ENCODE results near the gene ZYG11A. TPM values are rescaled to one million over a fixed set of nuclear protein-coding genes. Genes with fewer than 3 reads are reported as not detected.

ZYG11A gene
- total and polyA plus RNA-seq, 3 donors from 2014 or later: 6.4 to 9.8 (median 8.7) TPM

GRCh38 chr1:52848423-52848822 is 5.9 kb downstream of the ZYG11A start:
- no peak overlapping the region for H3K4me3 ChIP-seq

GRCh38 chr1:52850951-52851350 is 8.4 kb downstream of the ZYG11A start:
- intact Hi-C loops (cut with DNase I; ENCODE audit: low total_unique reads): no loop called here
- Histone ChIP-seq H3K36me3 (ENCODE audit: low read depth, missing control alignments) (no peaks in the 10 kb centered on the region), H3K4me1 (no peaks in the 10 kb centered on the region), H3K27ac (no peak overlapping the region), H3K9me3 (no peaks in the 10 kb centered on the region), H3K27me3 (no peaks in the 10 kb centered on the region), H3K4me3 (no peak overlapping the region)
- DNase-seq: no peak
- TF ChIP-seq CTCF (IDR thresholded peaks at IDR 0.05) (no peak), POLR2A (IDR thresholded peaks at IDR 0.05) (no peak)
- 94 to 95% methylated on average over 4 of the region's 4 CpGs for WGBS, 2 donors

More at GRCh38 chr1:52848423-52848822, 5.9 kb downstream of the ZYG11A start:
- no peak for DNase-seq
- TF ChIP-seq POLR2A (IDR thresholded peaks at IDR 0.05) (no peak), CTCF (IDR thresholded peaks at IDR 0.05) (no peak)
- H3K36me3 ChIP-seq (ENCODE audit: low read depth, missing control alignments): no peaks in the 10 kb centered on the region
- no peaks in the 10 kb centered on the region for H3K4me1 ChIP-seq
- intact Hi-C loops (cut with DNase I; ENCODE audit: low total_unique reads): no loop called here
- H3K9me3 ChIP-seq: no peaks in the 10 kb centered on the region
- no peak overlapping the region for H3K27ac ChIP-seq
- H3K27me3 ChIP-seq: no peaks in the 10 kb centered on the region
- 76 to 81% methylated on average over 5 of the region's 5 CpGs for WGBS, 2 donors

- intact Hi-C loops (cut with DNase I; ENCODE audit: low total_unique reads): no loop called here
- WGBS, 2 donors: 92 to 93% methylated on average over 2 of the region's 2 CpGs
- H3K36me3 ChIP-seq (ENCODE audit: low read depth, missing control alignments): no peaks in the 10 kb centered on the region
These were observed 10.3 kb downstream of the ZYG11A start for GRCh38 chr1:52852854-52853253.

GRCh38 chr1:52855584-52855983 is 13.0 kb downstream of the ZYG11A start:
- Histone ChIP-seq H3K27me3 (no peaks in the 10 kb centered on the region), H3K4me3 (no peak overlapping the region), H3K9me3 (no peaks in the 10 kb centered on the region), H3K36me3 (ENCODE audit: low read depth, missing control alignments) (no peaks in the 10 kb centered on the region), H3K27ac (no peak overlapping the region), H3K4me1 (no peaks in the 10 kb centered on the region)
- DNase-seq: no peak
- intact Hi-C loops (cut with DNase I; ENCODE audit: low total_unique reads): no loop called here
- TF ChIP-seq CTCF (IDR thresholded peaks at IDR 0.05) (no peak), POLR2A (IDR thresholded peaks at IDR 0.05) (no peak)
- 90 to 96% methylated on average over 4 of the region's 4 CpGs for WGBS, 2 donors

More at GRCh38 chr1:52852854-52853253, 10.3 kb downstream of the ZYG11A start:
- Histone ChIP-seq H3K4me3 (no peak overlapping the region), H3K4me1 (no peaks in the 10 kb centered on the region), H3K9me3 (no peaks in the 10 kb centered on the region), H3K27me3 (no peaks in the 10 kb centered on the region), H3K27ac (no peak overlapping the region)
- TF ChIP-seq CTCF (IDR thresholded peaks at IDR 0.05) (no peak), POLR2A (IDR thresholded peaks at IDR 0.05) (no peak)
- no peak for DNase-seq

GRCh38 chr1:52856026-52856425 is 13.5 kb downstream of the ZYG11A start:
- 87 to 89% methylated on average over 4 of the region's 4 CpGs for WGBS, 2 donors
- no peak for TF ChIP-seq POLR2A (IDR thresholded peaks at IDR 0.05)
- Histone ChIP-seq H3K27ac (no peak overlapping the region), H3K9me3 (no peaks in the 10 kb centered on the region), H3K4me1 (no peaks in the 10 kb centered on the region), H3K4me3 (no peak overlapping the region), H3K27me3 (no peaks in the 10 kb centered on the region), H3K36me3 (ENCODE audit: low read depth, missing control alignments) (no peaks in the 10 kb centered on the region)
- intact Hi-C loops (cut with DNase I; ENCODE audit: low total_unique reads): no loop called here
- DNase-seq: no peak
